Body of pancreas (tissue), 4 donors: Measurements from ENCODE around the gene TMEM131L. TPM values are rescaled to one million over a fixed set of nuclear protein-coding genes. Genes with fewer than 3 reads are reported as not detected.

ENCODE experiments used
- ATAC-seq: fragments of 150-250 bp; one replicate; pipeline ENCODE4 v1.9.1; 2016
- DNase-seq, 4 donors: peaks; one replicate each; pipeline ENCODE4 v3.0.0-alpha.2; 2019
- H3K27ac ChIP-seq, 4 donors: fragments of 200-600 bp; sonication (generic); 1 replicate in 3 of 4; 2 replicates in 1 of 4; pipeline versions ENCODE4 v1.5.1 to v1.6.1; 2016 to 2019; ENCODE audit warnings: mild to moderate bottlenecking in 1 of 4, mixed read lengths in 1 of 4, moderate library complexity in 1 of 4
- H3K27me3 ChIP-seq, 2 donors: fragments of 200-600 bp; sonication (generic); one replicate each; pipeline ENCODE4 v1.6.0; 2016; ENCODE audit warnings: mild to moderate bottlenecking in 1 of 2
- H3K36me3 ChIP-seq, 2 donors: fragments of 200-600 bp; sonication (generic); replicated peaks in 1 of 2; 2 replicates each; pipeline ENCODE4 v1.5.1; 2016; ENCODE audit warnings: low read depth in 2 of 2; ENCODE audit not compliant: insufficient read depth in 1 of 2
- H3K4me1 ChIP-seq: fragments of 200-600 bp; sonication (generic); one replicate; pipeline ENCODE4 v1.6.0; 2016
- H3K4me3 ChIP-seq, 2 donors: fragments of 200-600 bp; sonication (generic); 1 replicate in 1 of 2; 2 replicates in 1 of 2; pipeline ENCODE4 v1.5.1; 2016 to 2019
- H3K9me3 ChIP-seq, 3 donors: fragments of 200-600 bp; sonication (generic); 1 replicate in 2 of 3; 2 replicates in 1 of 3; pipeline ENCODE4 v1.5.1; 2016
- POLR2A ChIP-seq, 3 donors: fragments of 450-650 bp; IDR thresholded peaks; one replicate each; pipeline ENCODE4 v1.6.1; 2016; ENCODE audit warnings: antibody characterized with exemption in 3 of 3, mild to moderate bottlenecking in 2 of 3
- WGBS, 2 donors: methylation state at CpG; one replicate each; pipeline ENCODE4 v1.1.5; 2017; 5-methylcytosine and 5-hydroxymethylcytosine counted together
- intact Hi-C: fragments of 100-400 bp; cut with DNase I; formaldehyde crosslinking; loops from one replicate; pipeline ENCODE4 v1.15.1; 2023
- total RNA-seq, 2 donors: library from RNA; depleted of rRNA; stranded (reverse); fragments of >200 nt; gene quantifications; one replicate each; pipeline ENCODE4 v1.1.0, GENCODE V29; 2016
- TF ChIP-seq, protein P1 (sequence below), 7 experiments: fragments of 450-650 bp in 4 of 7; fragments of 200-600 bp in 3 of 7; sonication (generic) in 3 of 7; IDR thresholded peaks; one replicate each; pipeline ENCODE4 v1.5.1; 2016 to 2019; ENCODE audit warnings: antibody characterized with exemption in 7 of 7

TMEM131L gene
- total RNA-seq, 2 donors from 2014 or later = 47.1 to 63.6 TPM

DNA sequence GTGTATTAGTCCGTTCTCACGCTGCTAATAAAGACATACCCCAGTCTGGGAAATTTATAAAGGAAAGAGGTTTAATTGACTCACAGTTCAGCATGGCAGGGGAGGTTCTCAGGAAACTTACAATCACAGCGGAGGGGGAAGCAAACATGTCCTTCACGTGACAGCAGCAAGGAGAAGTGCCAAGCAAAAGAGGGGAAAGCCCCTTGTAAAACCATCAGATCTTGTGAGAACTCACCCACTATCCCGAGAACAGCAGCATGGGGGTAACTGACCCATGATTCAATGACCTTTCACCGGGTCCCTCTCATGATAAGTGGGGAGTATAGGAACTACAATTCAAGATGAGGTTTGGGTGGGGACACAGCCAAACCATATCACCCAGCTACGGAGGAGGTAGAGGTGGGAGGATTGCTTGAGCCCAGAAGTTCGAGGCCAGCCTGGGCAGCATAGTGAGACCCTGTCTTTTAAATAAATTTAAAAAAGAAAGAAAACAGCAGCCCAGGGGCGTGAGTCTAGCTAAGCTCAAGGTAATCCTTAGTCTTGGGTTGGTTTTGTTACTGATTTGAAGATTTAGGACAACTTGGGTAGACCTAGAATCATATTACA lies 46.4 kb upstream of the TMEM131L start:
- Histone ChIP-seq H3K9me3 (no peaks in the 10 kb centered on the region), H3K4me1 (no peaks in the 10 kb centered on the region), H3K36me3 (no peaks in the 10 kb centered on the region), H3K27me3 (no peaks in the 10 kb centered on the region), H3K27ac (no peak overlapping the region), H3K4me3 (no peak overlapping the region)
- intact Hi-C loops = no loop called here
- no peak for TF ChIP-seq POLR2A (IDR thresholded peaks at IDR 0.05)
- TF ChIP-seq, protein P1, sequence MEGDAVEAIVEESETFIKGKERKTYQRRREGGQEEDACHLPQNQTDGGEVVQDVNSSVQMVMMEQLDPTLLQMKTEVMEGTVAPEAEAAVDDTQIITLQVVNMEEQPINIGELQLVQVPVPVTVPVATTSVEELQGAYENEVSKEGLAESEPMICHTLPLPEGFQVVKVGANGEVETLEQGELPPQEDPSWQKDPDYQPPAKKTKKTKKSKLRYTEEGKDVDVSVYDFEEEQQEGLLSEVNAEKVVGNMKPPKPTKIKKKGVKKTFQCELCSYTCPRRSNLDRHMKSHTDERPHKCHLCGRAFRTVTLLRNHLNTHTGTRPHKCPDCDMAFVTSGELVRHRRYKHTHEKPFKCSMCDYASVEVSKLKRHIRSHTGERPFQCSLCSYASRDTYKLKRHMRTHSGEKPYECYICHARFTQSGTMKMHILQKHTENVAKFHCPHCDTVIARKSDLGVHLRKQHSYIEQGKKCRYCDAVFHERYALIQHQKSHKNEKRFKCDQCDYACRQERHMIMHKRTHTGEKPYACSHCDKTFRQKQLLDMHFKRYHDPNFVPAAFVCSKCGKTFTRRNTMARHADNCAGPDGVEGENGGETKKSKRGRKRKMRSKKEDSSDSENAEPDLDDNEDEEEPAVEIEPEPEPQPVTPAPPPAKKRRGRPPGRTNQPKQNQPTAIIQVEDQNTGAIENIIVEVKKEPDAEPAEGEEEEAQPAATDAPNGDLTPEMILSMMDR (IDR thresholded peaks at IDR 0.05) = no peak
- no peak for ATAC-seq
- 69 to 70% methylated on average over 9 of the region's 9 CpGs for WGBS, 2 donors
- DNase-seq = no peak

DNA sequence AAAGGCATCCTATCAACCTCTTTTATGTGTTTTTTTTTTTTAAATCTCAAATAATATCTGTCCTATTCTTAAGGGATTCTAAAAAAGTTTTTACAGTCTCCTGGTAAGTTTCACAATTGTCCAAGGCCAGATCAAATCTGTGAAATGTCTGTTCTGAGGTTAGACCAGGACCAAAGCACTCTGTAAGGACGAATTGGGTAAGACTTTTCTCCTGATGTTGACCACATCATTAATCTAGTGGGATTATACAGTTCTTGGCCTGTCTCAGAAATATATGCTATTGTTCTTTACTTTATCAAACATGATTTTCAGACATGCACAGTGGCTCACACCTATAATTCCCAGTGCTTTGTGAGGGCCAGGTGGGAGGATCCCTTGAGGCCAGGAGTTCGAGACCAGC lies 45.8 kb upstream of the TMEM131L start:
- no peaks in the 10 kb centered on the region for H3K4me1 ChIP-seq
- WGBS, 2 donors = 89 to 97% methylated on average over 2 of the region's 2 CpGs
- no peaks in the 10 kb centered on the region for H3K36me3 ChIP-seq
- DNase-seq (no peak), ATAC-seq (no peak)
- intact Hi-C loops = no loop called here
- H3K4me3 ChIP-seq = no peak overlapping the region
- no peak for TF ChIP-seq POLR2A (IDR thresholded peaks at IDR 0.05)
- TF ChIP-seq, protein P1 (IDR thresholded peaks at IDR 0.05) = no peak
- no peaks in the 10 kb centered on the region for H3K9me3 ChIP-seq
- no peaks in the 10 kb centered on the region for H3K27me3 ChIP-seq
- no peak overlapping the region for H3K27ac ChIP-seq

DNA sequence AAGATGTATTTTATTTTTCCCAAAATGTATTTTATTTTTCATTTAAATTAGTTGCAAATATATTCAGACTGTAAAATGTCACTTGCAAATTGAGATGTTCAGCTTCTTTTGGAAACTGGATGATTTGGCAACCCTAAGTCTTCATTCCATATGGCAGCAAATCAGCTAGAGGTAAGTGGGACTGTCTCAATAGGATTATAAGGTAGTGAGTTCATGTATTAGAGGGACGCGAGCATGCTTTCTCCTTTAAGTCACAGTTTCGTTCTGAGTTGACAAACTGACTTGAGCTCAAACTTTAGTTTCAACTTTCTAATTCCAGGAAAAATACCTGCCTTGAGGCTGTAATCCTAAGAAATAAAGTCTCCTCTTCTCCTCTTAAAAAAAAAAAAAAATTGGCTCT lies 44.2 kb upstream of the TMEM131L start:
- Histone ChIP-seq H3K36me3 (no peaks in the 10 kb centered on the region), H3K27me3 (no peaks in the 10 kb centered on the region), H3K27ac (no peak overlapping the region), H3K4me3 (no peak overlapping the region), H3K9me3 (no peaks in the 10 kb centered on the region), H3K4me1 (no peaks in the 10 kb centered on the region)
- intact Hi-C loops = no loop called here
- ATAC-seq = no peak
- TF ChIP-seq, protein P1 (IDR thresholded peaks at IDR 0.05) = no peak
- no peak for TF ChIP-seq POLR2A (IDR thresholded peaks at IDR 0.05)
- 88 to 93% methylated on average over 3 of the region's 3 CpGs for WGBS, 2 donors
- DNase-seq = no peak

DNA sequence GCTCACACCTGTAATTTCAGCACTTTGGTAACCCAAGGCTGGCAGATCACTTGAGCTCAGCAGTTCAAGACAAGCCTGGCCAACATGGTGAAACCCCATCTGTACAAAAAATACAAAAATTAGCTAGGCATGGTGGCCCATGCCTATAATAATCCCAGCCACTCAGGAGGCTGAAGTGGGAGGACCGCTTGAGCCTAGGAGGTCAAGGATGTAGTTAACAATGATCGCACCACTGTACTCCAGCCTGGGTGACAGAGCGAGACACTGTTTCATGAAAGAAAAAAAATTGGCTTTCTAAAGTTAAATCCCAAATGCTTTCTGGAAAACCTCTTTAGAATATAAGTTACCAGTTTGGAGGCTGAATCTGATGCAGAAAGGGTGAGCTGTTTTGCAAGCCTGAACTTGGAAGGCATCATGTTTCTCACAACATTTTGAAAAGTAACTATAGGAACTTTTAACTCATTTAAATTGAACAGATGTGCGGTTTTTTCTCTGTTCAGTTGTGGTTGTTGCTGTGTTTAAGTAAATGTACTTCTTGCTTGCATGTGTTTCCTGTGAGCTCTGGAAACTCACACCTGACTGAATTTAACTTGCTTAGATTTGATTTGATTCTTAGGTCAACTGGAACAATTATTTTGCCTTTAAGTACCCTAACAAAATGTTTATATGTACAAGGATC lies 39.8 kb upstream of the TMEM131L start:
- no peaks in the 10 kb centered on the region for H3K27me3 ChIP-seq
- no peak overlapping the region for H3K27ac ChIP-seq
- DNase-seq (no peak), ATAC-seq (no peak)
- no peak for TF ChIP-seq POLR2A (IDR thresholded peaks at IDR 0.05)
- TF ChIP-seq, protein P1 (IDR thresholded peaks at IDR 0.05) = no peak
- no peak overlapping the region for H3K4me3 ChIP-seq
- no peaks in the 10 kb centered on the region for H3K9me3 ChIP-seq
- no peaks in the 10 kb centered on the region for H3K36me3 ChIP-seq
- intact Hi-C loops = no loop called here
- WGBS, 2 donors = 84 to 89% methylated on average over 4 of the region's 4 CpGs
- no peaks in the 10 kb centered on the region for H3K4me1 ChIP-seq
